Omental fat pad (tissue), 4 donors: ENCODE results near the gene CPED1. TPM values are rescaled to one million over a fixed set of nuclear protein-coding genes. Genes with fewer than 3 reads are reported as not detected.
A peak's percentile ranks its signal among the peaks of the same experiment; 100 is the strongest.

ENCODE experiments used
- ATAC-seq: fragments of 150-250 bp; one replicate; pipeline ENCODE4 v1.9.1; 2016; ENCODE audit warnings: mild to moderate bottlenecking, moderate library complexity; ENCODE audit not compliant: low FRiP score
- DNase-seq: peaks from one replicate; pipeline ENCODE4 v3.0.0-alpha.2; 2019; ENCODE audit warnings: low spot score
- CTCF ChIP-seq, 3 donors: fragments of 450-650 bp; IDR thresholded peaks; one replicate each; pipeline ENCODE4 v1.5.1; 2016 to 2017; ENCODE audit warnings: antibody characterized with exemption in 3 of 3, mild to moderate bottlenecking in 3 of 3, moderate library complexity in 2 of 3
- total RNA-seq, 4 donors: library from RNA; depleted of rRNA; stranded (reverse); fragments of >200 nt; gene quantifications; one replicate each; pipeline ENCODE4 v1.1.0, GENCODE V29; 2016

Gene CPED1
- total RNA-seq, 4 donors from 2014 or later, result 24.9 to 63.9 (median 40.9) TPM

GRCh38 chr7:120991581-120991980 is 3.1 kb downstream of the CPED1 start:
- no peak for TF ChIP-seq CTCF (IDR thresholded peaks at IDR 0.05)
- DNase-seq, result no peak
- peak; percentile 8 for ATAC-seq

GRCh38 chr7:120992272-120992964 is 3.9 kb downstream of the CPED1 start:
- TF ChIP-seq CTCF (IDR thresholded peaks at IDR 0.05), result no peak
- no peak for ATAC-seq
- no peak for DNase-seq

- ATAC-seq (no peak), DNase-seq (no peak)
- TF ChIP-seq CTCF (IDR thresholded peaks at IDR 0.05), result no peak
These were observed 4.5 kb downstream of the CPED1 start for GRCh38 chr7:120992965-120993494.

- DNase-seq (no peak), ATAC-seq (peak; percentile 49)
- TF ChIP-seq CTCF (IDR thresholded peaks at IDR 0.05), result no peak
These were observed 5.2 kb downstream of the CPED1 start for GRCh38 chr7:120993553-120994191.

- no peak for TF ChIP-seq CTCF (IDR thresholded peaks at IDR 0.05)
- ATAC-seq (no peak), DNase-seq (no peak)
These were observed 6.2 kb downstream of the CPED1 start for GRCh38 chr7:120994512-120995410.

GRCh38 chr7:120995654-120996053 is 7.1 kb downstream of the CPED1 start:
- DNase-seq (no peak), ATAC-seq (no peak)
- TF ChIP-seq CTCF (IDR thresholded peaks at IDR 0.05), result no peak
